ENCODE results near the gene TNRC6C.

GRCh38 chr17:78117027-78117981 lies 158.8 kb downstream of the TNRC6C start:
- TF ChIP-seq POLR2A (IDR thresholded peaks at IDR 0.05) = no peak
- peak in 4 of 6 experiments; percentile 29 to 67 (median 62) for TF ChIP-seq CTCF (IDR thresholded peaks at IDR 0.05)
